IMR-90 (cell line): Measurements from ENCODE around the gene DNAH17. TPM values are rescaled to one million over a fixed set of nuclear protein-coding genes. Genes with fewer than 3 reads are reported as not detected.

Source experiments
- ATAC-seq: fragments of 200-7000 bp; cut with Tn5 transposase; 2 replicates; pipeline ENCODE4 v1.9.1; 2020; ENCODE audit warnings: low read depth, mild to moderate bottlenecking, moderate library complexity
- BruUV-seq: library from RNA; stranded (reverse); fragments of 400-500 nt; replicated peaks from 2 replicates; lab custom pipeline; 2021; lab: Mats Ljungman, UMichigan
- CTCF ChIA-PET: fragments of 300-600 bp; formaldehyde crosslinking; extraction: SDS; loops from one replicate; lab custom pipeline; 2021; ENCODE audit warnings: antibody characterized with exemption; lab: Yijun Ruan, JAX
- POLR2A ChIA-PET: fragments of 300-600 bp; sonication (Branson Sonifier 250); formaldehyde crosslinking; loops from one replicate; lab custom pipeline; 2022; ENCODE audit warnings: antibody characterized with exemption; ENCODE audit not compliant: unreplicated experiment; lab: Charles Lee
- DNase-seq: peaks from one replicate; pipeline ENCODE4 v3.0.0; 2013
- H2AFZ ChIP-seq: replicated peaks from 2 replicates; pipeline ENCODE3; 2013; ENCODE audit warnings: low read length, mild to moderate bottlenecking; ENCODE audit not compliant: poor library complexity
- H2AK5ac ChIP-seq: 2 replicates; pipeline ENCODE4 v1.6.1; 2013; ENCODE audit warnings: low read depth, low read length, inconsistent platforms
- H2AK9ac ChIP-seq: replicated peaks from 2 replicates; pipeline ENCODE3; 2013; ENCODE audit warnings: mild to moderate bottlenecking, low read depth, low read length, moderate library complexity; ENCODE audit not compliant: poor library complexity
- H2BK120ac ChIP-seq: 2 replicates; pipeline ENCODE4 v1.6.1; 2013; ENCODE audit warnings: low read depth, low read length, inconsistent platforms
- H2BK15ac ChIP-seq: 3 replicates; pipeline ENCODE4 v1.6.1; 2013; ENCODE audit warnings: low read depth, low read length, inconsistent platforms
- H2BK20ac ChIP-seq: 2 replicates; pipeline ENCODE4 v1.6.1; 2013; ENCODE audit warnings: low read depth, mild to moderate bottlenecking, inconsistent platforms, low read length, moderate library complexity
- H2BK5ac ChIP-seq: 2 replicates; pipeline ENCODE4 v1.6.1; 2013; ENCODE audit warnings: mild to moderate bottlenecking, low read depth, low read length, inconsistent platforms; ENCODE audit not compliant: poor library complexity, severe bottlenecking
- H3K14ac ChIP-seq: replicated peaks from 2 replicates; pipeline ENCODE4 v1.6.1; 2013; ENCODE audit warnings: low read depth, low read length, inconsistent platforms
- H3K18ac ChIP-seq: 2 replicates; pipeline ENCODE4 v1.6.1; 2013; ENCODE audit warnings: low read depth, low read length, control low read depth
- H3K23ac ChIP-seq: 2 replicates; pipeline ENCODE4 v1.6.1; 2013; ENCODE audit warnings: low read depth, low read length, inconsistent platforms
- H3K27ac ChIP-seq: 2 replicates; pipeline ENCODE4 v1.5.1; 2013; ENCODE audit warnings: mild to moderate bottlenecking, control low read depth, low read length; ENCODE audit not compliant: insufficient read depth
- H3K27me3 ChIP-seq: 2 replicates; pipeline ENCODE4 v1.6.1; 2013; ENCODE audit warnings: low read length; ENCODE audit not compliant: control insufficient read depth, insufficient read depth
- H3K36me3 ChIP-seq: 2 replicates; pipeline ENCODE4 v1.6.1; 2013; ENCODE audit warnings: low read length, mixed read lengths; ENCODE audit not compliant: control insufficient read depth, insufficient read depth
- H3K4ac ChIP-seq: 2 replicates; pipeline ENCODE4 v1.6.1; 2013; ENCODE audit warnings: low read depth, low read length, inconsistent platforms
- H3K4me1 ChIP-seq: 2 replicates; pipeline ENCODE4 v1.6.1; 2013; ENCODE audit warnings: low read length, mixed read lengths; ENCODE audit not compliant: control insufficient read depth, insufficient read depth
- H3K4me2 ChIP-seq: 2 replicates; pipeline ENCODE4 v1.6.1; 2013; ENCODE audit warnings: low read depth, mild to moderate bottlenecking, control low read depth, low read length, moderate library complexity
- H3K4me3 ChIP-seq: 2 replicates; pipeline ENCODE4 v1.5.1; 2013; ENCODE audit warnings: low read depth, mild to moderate bottlenecking, control low read depth, low read length, moderate library complexity; ENCODE audit not compliant: insufficient read depth
- H3K56ac ChIP-seq: 2 replicates; pipeline ENCODE4 v1.6.1; 2013; ENCODE audit warnings: low read length, inconsistent platforms; ENCODE audit not compliant: insufficient read depth; ENCODE audit errors: extremely low read depth
- H3K79me1 ChIP-seq, 2 experiments: 2 replicates each; pipeline ENCODE4 v1.6.1; 2013; ENCODE audit warnings: low read length in 2 of 2, inconsistent platforms in 1 of 2, low read depth in 1 of 2
- H3K9ac ChIP-seq: 2 replicates; pipeline ENCODE4 v1.6.1; 2013; ENCODE audit warnings: low read depth, low read length, control low read depth
- H3K9me1 ChIP-seq: 2 replicates; pipeline ENCODE4 v1.6.1; 2013; ENCODE audit warnings: low read length, inconsistent platforms; ENCODE audit not compliant: insufficient read depth
- H3K9me3 ChIP-seq: 2 replicates; pipeline ENCODE4 v1.6.1; 2013; ENCODE audit warnings: low read length; ENCODE audit not compliant: control insufficient read depth, insufficient read depth
- H4K20me1 ChIP-seq: 2 replicates; pipeline ENCODE4 v1.6.1; 2013; ENCODE audit warnings: low read length, inconsistent platforms; ENCODE audit not compliant: insufficient read depth
- H4K5ac ChIP-seq: 2 replicates; pipeline ENCODE4 v1.6.1; 2013; ENCODE audit warnings: mild to moderate bottlenecking, low read depth, low read length, control low read depth
- H4K8ac ChIP-seq, 2 experiments: 2 replicates each; pipeline ENCODE4 v1.6.1; 2013; ENCODE audit warnings: low read depth in 2 of 2, low read length in 2 of 2, control low read depth in 1 of 2, inconsistent platforms in 1 of 2
- H4K91ac ChIP-seq: 2 replicates; pipeline ENCODE4 v1.6.1; 2013; ENCODE audit warnings: low read depth, low read length, inconsistent platforms; ENCODE audit not compliant: insufficient read depth
- BHLHE40 ChIP-seq: fragments of 150-350 bp; IDR thresholded peaks from 2 replicates; pipeline ENCODE4 v1.6.1; 2016; ENCODE audit warnings: mild to moderate bottlenecking, low read depth, low read length
- CEBPB ChIP-seq: IDR thresholded peaks from 2 replicates; pipeline ENCODE4 v1.6.1; 2012; ENCODE audit warnings: low read depth, low read length, improper control_type of control experiment
- CTCF ChIP-seq: conservative IDR thresholded peaks from 2 replicates; pipeline ENCODE4 v1.5.1; 2012; ENCODE audit warnings: mild to moderate bottlenecking, low read depth, low read length, improper control_type of control experiment
- ELK1 ChIP-seq: fragments of 150-350 bp; IDR thresholded peaks from 2 replicates; pipeline ENCODE4 v1.6.1; 2016; ENCODE audit warnings: low read depth, mild to moderate bottlenecking, low read length, moderate library complexity, borderline replicate concordance
- FOS ChIP-seq: fragments of 150-350 bp; IDR thresholded peaks from 2 replicates; pipeline ENCODE4 v1.6.1; 2016; ENCODE audit warnings: low read depth, low read length
- MAZ ChIP-seq: IDR thresholded peaks from 2 replicates; pipeline ENCODE4 v1.6.1; 2012; ENCODE audit warnings: low read depth, mild to moderate bottlenecking, low read length, improper control_type of control experiment, moderate library complexity, borderline replicate concordance
- MXI1 ChIP-seq: IDR thresholded peaks from 2 replicates; pipeline ENCODE4 v1.6.1; 2012; ENCODE audit warnings: low read depth, mild to moderate bottlenecking, low read length, moderate library complexity, borderline replicate concordance
- RAD21 ChIP-seq: IDR thresholded peaks from 2 replicates; pipeline ENCODE4 v1.6.1; 2012; ENCODE audit warnings: low read length, improper control_type of control experiment
- USF2 ChIP-seq: fragments of 150-350 bp; IDR thresholded peaks from 2 replicates; pipeline ENCODE4 v1.6.1; 2017; ENCODE audit warnings: mild to moderate bottlenecking, antibody characterized with exemption, low read length, low read depth
- WGBS, 2 experiments: methylation state at CpG; one replicate each; pipeline versions ENCODE4 v1.1.5 to v1.1.7; 2013; ENCODE audit warnings: missing lambda C conversion rate in 2 of 2; ENCODE audit not compliant: insufficient read length in 1 of 2; ENCODE audit errors: extremely low coverage in 2 of 2; 5-methylcytosine and 5-hydroxymethylcytosine counted together
- dilution Hi-C: fragments of 300-500 bp; cut with HindIII; formaldehyde crosslinking; loops from one replicate; pipeline ENCODE4 v1.14.3; 2018; ENCODE audit warnings: low sequenced_read_pairs; ENCODE audit not compliant: unreplicated experiment
- in situ Hi-C: fragments of 300-500 bp; cut with MboI; formaldehyde crosslinking; loops from 3 replicates; pipeline ENCODE4 v1.14.3; 2019; ENCODE audit warnings: low sequenced_read_pairs, inconsistent platforms, mixed read lengths
- intact Hi-C: fragments of 100-400 bp; cut with micrococcal nuclease; formaldehyde crosslinking; loops from 2 replicates; pipeline ENCODE4 v1.10.0; 2022
- polyA plus RNA-seq, 3 experiments: library from polyadenylated mRNA; depleted of rRNA; stranded (reverse); fragments of >200 nt; gene quantifications; 2 replicates each; pipeline ENCODE4 v1.2.3, GENCODE V29; 2012; ENCODE audit warnings: low replicate concordance in 1 of 3
- total RNA-seq: library from RNA; depleted of rRNA; stranded (reverse); fragments of >200 nt; gene quantifications from 2 replicates; pipeline ENCODE4 v1.2.3, GENCODE V29; 2012

The DNAH17 gene
- total and polyA plus RNA-seq, 2 of the 4 experiments (the other 2 are of a cell fraction), result not detected

- CTCF ChIA-PET, result interaction anchor here (0.8 kb wide), 1 partner anchor 17 kb away, joined by 3 read pairs; no protein-coding TSS in a partner anchor
- TF ChIP-seq FOS, result peak; percentile 80
- TF ChIP-seq USF2, result no peak
- TF ChIP-seq CEBPB, result peak; percentile 98
- TF ChIP-seq BHLHE40, result peak; percentile 18; the same call in 1 of the 2 replicates
- 0 out of 2 replicates have a peak, but pooled peaks have one; percentile 46 for TF ChIP-seq MAZ
- no peak for TF ChIP-seq ELK1
- no peak for TF ChIP-seq CTCF
- TF ChIP-seq MXI1, result no peak
- no peak for TF ChIP-seq RAD21
These were observed 198.1 kb downstream of the DNAH17 start for GRCh38 chr17:78379131-78379491.

More at GRCh38 chr17:78379131-78379491, 198.1 kb downstream of the DNAH17 start:
- H3K4me2 ChIP-seq, result peak overlapping the region; percentile 74
- peaks cover 26% of the 10 kb centered on the region for H3K9me1 ChIP-seq
- H2BK5ac ChIP-seq, result peak overlapping the region; percentile 76
- H2BK120ac ChIP-seq, result peak overlapping the region; percentile 41
- no peak overlapping the region for H2BK20ac ChIP-seq
- H3K27me3 ChIP-seq, result no peaks in the 10 kb centered on the region
- H3K4me1 ChIP-seq, result peaks cover 27% of the 10 kb centered on the region
- peak; percentile 95 for DNase-seq
- peak overlapping the region; percentile 44; the same call in 1 of the 2 replicates for H3K23ac ChIP-seq
- H4K8ac ChIP-seq, result peak overlapping the region; percentile 62 to 91; a peak in 2 of 4 replicates
- intact Hi-C loops, result no loop called here
- peak overlapping the region; percentile 35 for H3K56ac ChIP-seq
- 0 out of 2 replicates have a peak overlapping the region, but pooled peaks have one; percentile 11 for H4K5ac ChIP-seq
- H3K14ac ChIP-seq, result peak overlapping the region; percentile 61; the same call in 1 of the 2 replicates
- H4K20me1 ChIP-seq, result peaks cover 21% of the 10 kb centered on the region; the same call in 1 of the 2 replicates
- POLR2A ChIA-PET, result no interaction called here
- no peaks in the 10 kb centered on the region; the same call in none of the 2 replicates for H3K36me3 ChIP-seq
- peak overlapping the region; percentile 96 for H2AFZ ChIP-seq
- H3K4ac ChIP-seq, result peak overlapping the region; percentile 88
- ATAC-seq, result peak; percentile 1
- H2AK5ac ChIP-seq, result peak overlapping the region; percentile 83
- peak overlapping the region; percentile 3; the same call in 1 of the 2 replicates for H3K18ac ChIP-seq
- peak overlapping the region; percentile 78 for H3K9ac ChIP-seq
- TSS peak; percentile 43 for BruUV-seq
- peak overlapping the region; percentile 81 for H3K4me3 ChIP-seq
- dilution Hi-C loops, result no loop called here
- H3K9me3 ChIP-seq, result no peaks in the 10 kb centered on the region
- in situ Hi-C loops, result no loop called here
- peak overlapping the region; percentile 88 for H3K27ac ChIP-seq
- H4K91ac ChIP-seq, result peak overlapping the region; percentile 41; the same call in 1 of the 2 replicates
- 0% methylated on average over 2 of the region's 7 CpGs; no CpG with 5 or more reads in 1 of the 2 experiments for WGBS, 2 experiments
- peak overlapping the region; percentile 56 for H2AK9ac ChIP-seq
- H3K79me1 ChIP-seq, result peaks cover 6 to 49% of the 10 kb centered on the region in 2 experiments; a peak in 3 of 4 replicates
- H2BK15ac ChIP-seq, result no peak overlapping the region
